Forelimb muscle (tissue), 1 donor: Measurements from ENCODE around the gene BTRC. TPM values are rescaled to one million over a fixed set of nuclear protein-coding genes. Genes with fewer than 3 reads are reported as not detected.
"Not testable (repeated sequence)": the region's sequence is repeated elsewhere in the genome, so short reads cannot be mapped to it uniquely, and the experiment has no call there.

Experiments used
- DNase-seq: peaks from one replicate; pipeline ENCODE4 v3.0.0-alpha.2; 2013; ENCODE audit warnings: low read depth
- polyA plus RNA-seq: library from polyadenylated mRNA; unstranded; fragments of 120-200 nt; gene quantifications from one replicate; pipeline ENCODE4 v1.2.1, GENCODE V29; 2013; ENCODE audit not compliant: insufficient read length

Gene BTRC
- polyA plus RNA-seq, result 24.9 TPM

- peak; percentile 99 for DNase-seq
Observed at GRCh38 chr10:101353692-101354327, at the start of gene BTRC. BTRC (plus strand) TSS chr10:101354165; CDS start chr10:101354181, 16 bp downstream.

DNA sequence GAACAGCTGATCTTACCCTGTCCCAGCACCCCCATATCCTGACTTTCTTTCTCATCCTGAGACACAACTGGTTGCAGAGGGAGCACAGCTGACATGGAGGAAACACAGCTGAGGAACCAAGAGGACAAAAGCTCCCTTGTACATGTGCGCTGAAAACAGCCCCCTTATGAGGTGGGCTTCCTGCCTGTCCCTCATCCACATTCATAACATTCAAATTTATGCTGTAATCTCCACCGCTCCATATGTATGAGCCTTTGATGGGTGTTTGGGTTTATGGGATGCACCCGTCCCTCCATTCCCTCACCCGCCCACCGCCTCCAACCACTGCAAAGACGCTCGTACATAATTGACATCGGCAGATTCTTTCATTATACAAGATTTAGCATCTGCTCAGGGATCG lies 49.6 kb upstream of the BTRC start:
- DNase-seq, result no peak

- no peak for DNase-seq
Observed at GRCh38 chr10:101305320-101306241, 48.4 kb upstream of the BTRC start.

DNA sequence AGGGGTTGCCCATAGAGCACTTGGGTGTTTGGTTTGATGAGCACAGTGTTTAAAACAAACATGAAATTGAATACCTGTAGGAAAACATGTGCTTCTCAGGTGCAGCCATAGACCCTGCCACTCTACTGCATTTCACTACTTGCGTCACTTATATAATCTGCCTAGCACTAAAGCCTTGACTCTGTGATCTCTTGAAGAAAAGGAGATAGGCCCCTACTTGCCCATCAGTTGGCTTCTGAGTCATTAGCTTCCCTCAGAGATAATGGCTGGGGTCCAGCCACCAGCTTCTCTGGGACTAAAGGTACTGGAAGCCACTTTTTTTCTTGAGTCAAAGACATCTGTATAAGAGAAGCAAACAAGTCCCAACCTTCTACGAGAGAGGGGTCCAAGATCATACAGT lies 45.9 kb upstream of the BTRC start:
- no peak for DNase-seq

GRCh38 chr10:101310529-101311184 lies 43.3 kb upstream of the BTRC start:
- DNase-seq, result no peak

- DNase-seq, result no peak
Observed at GRCh38 chr10:101311185-101312066, 42.5 kb upstream of the BTRC start.

- DNase-seq, result no peak
Observed at GRCh38 chr10:101319241-101319915, 34.6 kb upstream of the BTRC start.

GRCh38 chr10:101321073-101321472 lies 32.9 kb upstream of the BTRC start:
- DNase-seq, result no peak

DNA sequence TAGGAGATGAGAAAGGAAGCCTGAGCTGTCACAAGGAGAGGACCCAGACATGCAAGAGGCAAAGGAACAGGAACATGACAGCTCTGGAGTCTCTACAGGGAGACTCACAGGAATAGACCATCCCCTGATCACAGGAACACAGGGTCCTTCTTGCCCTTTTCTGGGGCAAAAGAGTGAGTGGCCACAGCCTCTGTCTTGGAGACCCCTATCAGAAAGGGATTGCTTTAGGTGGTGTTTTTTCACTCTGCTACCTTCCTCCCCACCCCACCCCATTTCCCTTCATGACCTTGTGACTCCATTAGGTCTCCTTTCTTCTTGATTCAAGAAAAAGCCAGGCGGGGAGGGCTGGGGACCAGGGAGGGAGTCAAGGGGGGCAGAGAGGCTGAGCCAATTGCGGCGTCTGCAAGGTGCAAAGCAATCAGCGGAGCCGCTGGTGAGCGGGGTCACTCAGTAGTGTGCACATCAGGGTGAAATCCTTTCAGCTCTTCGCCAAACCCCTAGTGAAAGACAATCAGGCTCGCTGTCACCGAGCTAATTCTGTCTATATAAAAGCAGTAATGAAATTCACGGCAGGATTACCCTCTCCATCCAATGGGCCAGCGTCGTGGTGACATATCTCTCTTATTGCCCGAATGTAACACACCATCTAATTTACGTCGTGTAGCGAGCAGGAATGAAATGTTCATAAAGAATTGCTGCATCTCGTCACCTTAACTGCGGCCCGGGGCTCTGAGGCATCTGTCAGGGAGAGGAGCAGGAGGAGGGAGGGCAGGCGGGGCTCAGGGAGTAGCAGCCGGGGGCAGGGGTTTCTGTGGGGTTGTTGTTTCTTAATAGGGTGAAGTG lies 31.5 kb upstream of the BTRC start:
- DNase-seq, result no peak

DNA sequence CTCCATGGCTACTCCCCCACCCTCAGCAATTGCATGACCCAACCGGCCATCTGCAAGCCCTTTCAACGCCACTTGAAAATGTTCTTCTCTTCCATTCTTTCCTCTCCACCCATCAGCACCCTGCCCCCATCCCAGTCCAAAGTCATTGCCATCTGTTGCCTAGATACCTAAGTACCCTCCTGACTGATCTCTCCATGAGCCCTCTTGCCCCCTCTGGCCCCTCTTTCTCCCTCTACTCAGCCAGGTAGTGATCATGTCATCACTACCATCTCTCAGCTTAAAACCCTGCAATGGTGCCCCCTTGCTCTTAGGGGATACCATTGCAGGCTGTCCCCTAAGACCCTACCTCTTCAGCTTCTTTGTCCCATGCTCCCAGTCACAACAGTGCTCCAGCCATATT lies 30.5 kb upstream of the BTRC start:
- no peak for DNase-seq

- not testable (repeated sequence) for DNase-seq
Observed at GRCh38 chr10:101327454-101327853, 26.5 kb upstream of the BTRC start.

- DNase-seq, result no peak
Observed at GRCh38 chr10:101329341-101330032, 24.5 kb upstream of the BTRC start.

GRCh38 chr10:101330231-101330630 lies 23.7 kb upstream of the BTRC start:
- DNase-seq, result no peak

- no peak for DNase-seq
Observed at GRCh38 chr10:101330631-101331225, 23.2 kb upstream of the BTRC start.

DNA sequence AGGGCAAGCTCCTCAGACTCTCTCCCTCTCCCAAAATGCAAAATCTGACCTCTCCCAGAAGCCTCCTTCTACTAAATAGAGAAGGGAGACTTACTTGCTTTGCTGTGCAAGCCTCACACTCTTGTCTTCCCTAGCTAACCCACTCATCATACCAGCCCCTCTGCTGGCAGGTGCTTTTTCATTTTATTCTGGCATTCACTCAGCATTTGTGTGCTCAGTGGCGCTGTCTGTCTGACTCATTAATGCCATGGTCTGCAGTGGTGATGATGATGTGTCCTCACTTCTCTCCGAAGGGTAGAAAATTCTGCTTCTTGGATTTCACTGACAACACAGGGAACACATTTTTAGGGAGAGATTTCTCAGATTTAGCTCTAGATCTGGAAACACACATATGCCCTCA lies 22.0 kb upstream of the BTRC start:
- DNase-seq, result no peak

DNA sequence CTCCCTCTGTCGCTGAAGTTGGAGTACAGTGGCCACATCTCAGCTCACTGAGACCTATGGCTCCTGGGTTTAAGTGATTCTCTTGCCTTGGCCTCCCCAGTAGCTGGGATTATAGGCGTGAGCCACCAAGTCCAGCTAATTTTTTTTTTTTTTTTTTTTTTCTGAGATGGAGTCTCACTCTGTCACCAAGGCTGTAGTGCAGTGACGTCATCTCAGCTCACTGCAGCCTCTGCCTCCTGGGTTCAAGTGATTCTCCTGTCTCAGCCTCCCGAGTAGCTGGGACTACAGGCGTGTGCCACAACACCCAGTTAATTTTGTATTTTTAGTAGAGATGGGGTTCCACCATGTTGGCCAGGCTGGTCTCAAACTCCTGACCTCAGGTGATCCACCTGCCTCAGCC lies 19.7 kb upstream of the BTRC start:
- not testable (repeated sequence) for DNase-seq

- no peak for DNase-seq
Observed at GRCh38 chr10:101336382-101336781, 17.6 kb upstream of the BTRC start.

DNA sequence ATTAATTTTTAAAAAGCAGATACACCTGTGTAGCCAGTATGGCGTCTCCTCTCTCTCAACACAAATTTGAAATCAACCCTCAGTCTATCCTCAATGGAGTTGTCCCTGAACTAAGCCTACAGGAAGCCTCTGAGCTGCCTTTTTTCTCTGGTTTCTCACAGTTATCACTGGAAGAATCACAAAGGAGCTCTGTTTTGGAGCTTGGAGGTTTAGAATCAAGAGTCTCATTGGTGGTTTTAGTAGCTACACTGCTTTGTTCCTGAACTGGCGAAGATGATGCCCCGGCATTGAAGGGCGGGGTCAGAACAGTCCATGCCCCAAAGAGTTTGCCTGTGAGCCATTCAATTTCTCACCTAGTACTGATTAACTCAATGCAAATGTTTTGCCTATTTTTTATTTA lies 16.1 kb upstream of the BTRC start:
- no peak for DNase-seq

DNA sequence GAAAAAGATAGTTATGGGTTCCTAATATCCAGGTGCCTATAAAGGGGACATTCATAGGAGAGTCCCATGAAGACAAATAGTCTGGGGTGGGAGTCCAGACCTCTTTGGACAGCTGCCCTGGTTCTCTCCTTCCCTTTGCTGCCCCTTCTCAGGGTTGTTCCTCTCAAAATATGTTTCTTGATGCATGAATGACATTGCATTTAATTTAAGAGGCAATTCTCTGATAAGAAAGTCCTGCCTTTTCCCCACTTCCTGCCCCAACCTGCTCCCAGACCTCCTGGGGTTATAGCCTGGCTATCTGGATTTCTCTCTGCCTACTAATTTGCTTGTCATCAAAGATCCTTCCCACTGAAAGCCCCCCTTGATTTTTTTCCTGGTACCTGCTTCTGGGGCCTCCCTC lies 12.5 kb upstream of the BTRC start:
- DNase-seq, result no peak
